IMR-90 (cell line): ENCODE measurements around the gene RSPH10B2. TPM values are rescaled to one million over a fixed set of nuclear protein-coding genes. Genes with fewer than 3 reads are reported as not detected.
A peak's percentile ranks its signal among the peaks of the same experiment; 100 is the strongest.
"Not testable (repeated sequence)": the region's sequence is repeated elsewhere in the genome, so short reads cannot be mapped to it uniquely, and the experiment has no call there.

ENCODE experiments used
- ATAC-seq: fragments of 200-7000 bp; cut with Tn5 transposase; 2 replicates; pipeline ENCODE4 v1.9.1; 2020; ENCODE audit warnings: low read depth, mild to moderate bottlenecking, moderate library complexity
- BruUV-seq: library from RNA; stranded (reverse); fragments of 400-500 nt; replicated peaks from 2 replicates; lab custom pipeline; 2021; lab: Mats Ljungman, UMichigan
- CTCF ChIA-PET: fragments of 300-600 bp; formaldehyde crosslinking; extraction: SDS; loops from one replicate; lab custom pipeline; 2021; ENCODE audit warnings: antibody characterized with exemption; lab: Yijun Ruan, JAX
- POLR2A ChIA-PET: fragments of 300-600 bp; sonication (Branson Sonifier 250); formaldehyde crosslinking; loops from one replicate; lab custom pipeline; 2022; ENCODE audit warnings: antibody characterized with exemption; ENCODE audit not compliant: unreplicated experiment; lab: Charles Lee
- DNase-seq: peaks from one replicate; pipeline ENCODE4 v3.0.0; 2013
- H2AFZ ChIP-seq: replicated peaks from 2 replicates; pipeline ENCODE3; 2013; ENCODE audit warnings: low read length, mild to moderate bottlenecking; ENCODE audit not compliant: poor library complexity
- H2AK5ac ChIP-seq: 2 replicates; pipeline ENCODE4 v1.6.1; 2013; ENCODE audit warnings: low read depth, low read length, inconsistent platforms
- H2AK9ac ChIP-seq: replicated peaks from 2 replicates; pipeline ENCODE3; 2013; ENCODE audit warnings: mild to moderate bottlenecking, low read depth, low read length, moderate library complexity; ENCODE audit not compliant: poor library complexity
- H2BK120ac ChIP-seq: 2 replicates; pipeline ENCODE4 v1.6.1; 2013; ENCODE audit warnings: low read depth, low read length, inconsistent platforms
- H2BK15ac ChIP-seq: 3 replicates; pipeline ENCODE4 v1.6.1; 2013; ENCODE audit warnings: low read depth, low read length, inconsistent platforms
- H2BK20ac ChIP-seq: 2 replicates; pipeline ENCODE4 v1.6.1; 2013; ENCODE audit warnings: low read depth, mild to moderate bottlenecking, inconsistent platforms, low read length, moderate library complexity
- H2BK5ac ChIP-seq: 2 replicates; pipeline ENCODE4 v1.6.1; 2013; ENCODE audit warnings: mild to moderate bottlenecking, low read depth, low read length, inconsistent platforms; ENCODE audit not compliant: poor library complexity, severe bottlenecking
- H3K14ac ChIP-seq: replicated peaks from 2 replicates; pipeline ENCODE4 v1.6.1; 2013; ENCODE audit warnings: low read depth, low read length, inconsistent platforms
- H3K18ac ChIP-seq: 2 replicates; pipeline ENCODE4 v1.6.1; 2013; ENCODE audit warnings: low read depth, low read length, control low read depth
- H3K23ac ChIP-seq: 2 replicates; pipeline ENCODE4 v1.6.1; 2013; ENCODE audit warnings: low read depth, low read length, inconsistent platforms
- H3K27ac ChIP-seq: 2 replicates; pipeline ENCODE4 v1.5.1; 2013; ENCODE audit warnings: mild to moderate bottlenecking, control low read depth, low read length; ENCODE audit not compliant: insufficient read depth
- H3K27me3 ChIP-seq: 2 replicates; pipeline ENCODE4 v1.6.1; 2013; ENCODE audit warnings: low read length; ENCODE audit not compliant: control insufficient read depth, insufficient read depth
- H3K36me3 ChIP-seq: 2 replicates; pipeline ENCODE4 v1.6.1; 2013; ENCODE audit warnings: low read length, mixed read lengths; ENCODE audit not compliant: control insufficient read depth, insufficient read depth
- H3K4ac ChIP-seq: 2 replicates; pipeline ENCODE4 v1.6.1; 2013; ENCODE audit warnings: low read depth, low read length, inconsistent platforms
- H3K4me1 ChIP-seq: 2 replicates; pipeline ENCODE4 v1.6.1; 2013; ENCODE audit warnings: low read length, mixed read lengths; ENCODE audit not compliant: control insufficient read depth, insufficient read depth
- H3K4me2 ChIP-seq: 2 replicates; pipeline ENCODE4 v1.6.1; 2013; ENCODE audit warnings: low read depth, mild to moderate bottlenecking, control low read depth, low read length, moderate library complexity
- H3K4me3 ChIP-seq: 2 replicates; pipeline ENCODE4 v1.5.1; 2013; ENCODE audit warnings: low read depth, mild to moderate bottlenecking, control low read depth, low read length, moderate library complexity; ENCODE audit not compliant: insufficient read depth
- H3K56ac ChIP-seq: 2 replicates; pipeline ENCODE4 v1.6.1; 2013; ENCODE audit warnings: low read length, inconsistent platforms; ENCODE audit not compliant: insufficient read depth; ENCODE audit errors: extremely low read depth
- H3K79me1 ChIP-seq, 2 experiments: 2 replicates each; pipeline ENCODE4 v1.6.1; 2013; ENCODE audit warnings: low read length in 2 of 2, inconsistent platforms in 1 of 2, low read depth in 1 of 2
- H3K9ac ChIP-seq: 2 replicates; pipeline ENCODE4 v1.6.1; 2013; ENCODE audit warnings: low read depth, low read length, control low read depth
- H3K9me1 ChIP-seq: 2 replicates; pipeline ENCODE4 v1.6.1; 2013; ENCODE audit warnings: low read length, inconsistent platforms; ENCODE audit not compliant: insufficient read depth
- H3K9me3 ChIP-seq: 2 replicates; pipeline ENCODE4 v1.6.1; 2013; ENCODE audit warnings: low read length; ENCODE audit not compliant: control insufficient read depth, insufficient read depth
- H4K20me1 ChIP-seq: 2 replicates; pipeline ENCODE4 v1.6.1; 2013; ENCODE audit warnings: low read length, inconsistent platforms; ENCODE audit not compliant: insufficient read depth
- H4K5ac ChIP-seq: 2 replicates; pipeline ENCODE4 v1.6.1; 2013; ENCODE audit warnings: mild to moderate bottlenecking, low read depth, low read length, control low read depth
- H4K8ac ChIP-seq, 2 experiments: 2 replicates each; pipeline ENCODE4 v1.6.1; 2013; ENCODE audit warnings: low read depth in 2 of 2, low read length in 2 of 2, control low read depth in 1 of 2, inconsistent platforms in 1 of 2
- H4K91ac ChIP-seq: 2 replicates; pipeline ENCODE4 v1.6.1; 2013; ENCODE audit warnings: low read depth, low read length, inconsistent platforms; ENCODE audit not compliant: insufficient read depth
- WGBS, 2 experiments: methylation state at CpG; one replicate each; pipeline versions ENCODE4 v1.1.5 to v1.1.7; 2013; ENCODE audit warnings: missing lambda C conversion rate in 2 of 2; ENCODE audit not compliant: insufficient read length in 1 of 2; ENCODE audit errors: extremely low coverage in 2 of 2; 5-methylcytosine and 5-hydroxymethylcytosine counted together
- dilution Hi-C: fragments of 300-500 bp; cut with HindIII; formaldehyde crosslinking; loops from one replicate; pipeline ENCODE4 v1.14.3; 2018; ENCODE audit warnings: low sequenced_read_pairs; ENCODE audit not compliant: unreplicated experiment
- in situ Hi-C: fragments of 300-500 bp; cut with MboI; formaldehyde crosslinking; loops from 3 replicates; pipeline ENCODE4 v1.14.3; 2019; ENCODE audit warnings: low sequenced_read_pairs, inconsistent platforms, mixed read lengths
- intact Hi-C: fragments of 100-400 bp; cut with micrococcal nuclease; formaldehyde crosslinking; loops from 2 replicates; pipeline ENCODE4 v1.10.0; 2022
- polyA plus RNA-seq, 3 experiments: library from polyadenylated mRNA; depleted of rRNA; stranded (reverse); fragments of >200 nt; gene quantifications; 2 replicates each; pipeline ENCODE4 v1.2.3, GENCODE V29; 2012; ENCODE audit warnings: low replicate concordance in 1 of 3
- total RNA-seq: library from RNA; depleted of rRNA; stranded (reverse); fragments of >200 nt; gene quantifications from 2 replicates; pipeline ENCODE4 v1.2.3, GENCODE V29; 2012

The RSPH10B2 gene
- total and polyA plus RNA-seq, 2 of the 4 experiments (the other 2 are of a cell fraction): not detected

DNA sequence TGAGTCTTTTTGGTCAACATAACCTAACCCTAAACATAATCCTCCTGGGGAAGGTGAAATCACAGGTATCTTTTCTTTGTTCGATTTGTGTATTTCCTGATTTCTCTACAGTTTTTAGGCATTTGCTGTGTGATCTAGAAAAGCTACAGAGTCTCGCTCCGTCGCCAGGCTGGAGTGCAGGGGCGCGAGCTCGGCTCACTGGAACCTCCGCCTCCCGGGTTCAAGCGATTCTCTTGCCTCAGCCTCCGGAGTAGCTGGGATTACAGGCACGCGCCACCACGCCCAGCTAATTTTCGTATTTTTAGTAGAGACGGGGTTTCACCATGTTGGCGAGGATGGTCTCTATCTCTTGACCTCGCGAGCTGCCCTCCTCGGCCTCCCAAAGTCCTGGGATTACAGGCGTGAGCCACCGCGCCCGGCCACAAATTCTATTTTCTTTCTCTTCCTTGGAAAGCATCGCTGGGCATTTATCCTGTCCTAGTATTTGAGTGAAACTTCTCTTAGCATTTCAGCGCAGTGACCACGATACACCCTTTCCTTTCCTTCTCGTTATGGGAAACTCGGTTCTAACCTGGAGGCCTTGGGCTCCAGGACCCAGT, 24.9 kb upstream of the RSPH10B2 start:
- peaks cover 0 to 16% of the 10 kb centered on the region in 2 experiments; a peak in 1 of 4 replicates for H3K79me1 ChIP-seq
- intact Hi-C loops: loop anchor here (1.0 kb wide), 1 partner anchor 22 kb away; no protein-coding TSS in a partner anchor
- 0 out of 2 replicates have a peak overlapping the region, but pooled peaks have one; percentile 4 for H3K18ac ChIP-seq
- BruUV-seq, ATAC-seq, in situ Hi-C loops, H3K4me1 ChIP-seq, H2BK15ac ChIP-seq, H2AK9ac ChIP-seq, H3K9me1 ChIP-seq, DNase-seq, H3K56ac ChIP-seq, H3K27me3 ChIP-seq, CTCF ChIA-PET, POLR2A ChIA-PET, dilution Hi-C loops, H3K36me3 ChIP-seq, H3K9me3 ChIP-seq, H3K23ac ChIP-seq, H3K9ac ChIP-seq, H2BK20ac ChIP-seq, H2AK5ac ChIP-seq, H4K20me1 ChIP-seq: not testable (repeated sequence)
- H2BK120ac ChIP-seq: 0 out of 2 replicates have a peak overlapping the region, but pooled peaks have one; percentile 11
- H3K4me2 ChIP-seq: peak overlapping the region; percentile 66
- H2AFZ ChIP-seq: peak overlapping the region; percentile 90
- H2BK5ac ChIP-seq: peak overlapping the region; percentile 70
- H4K8ac ChIP-seq: peak overlapping the region; percentile 94 to 99
- peak overlapping the region; percentile 82 for H3K4me3 ChIP-seq
- peak overlapping the region; percentile 80 for H3K4ac ChIP-seq
- WGBS, 2 experiments: 63% methylated on average over 7 of the region's 29 CpGs; no CpG with 5 or more reads in 1 of the 2 experiments
- H4K5ac ChIP-seq: peak overlapping the region; percentile 93
- peak overlapping the region; percentile 49 for H3K27ac ChIP-seq
- peak overlapping the region; percentile 15; the same call in 1 of the 2 replicates for H3K14ac ChIP-seq
- peak overlapping the region; percentile 66 for H4K91ac ChIP-seq
